Endometrial microvascular endothelial cells (primary cell): ENCODE measurements around the gene MBLAC1. TPM values are rescaled to one million over a fixed set of nuclear protein-coding genes. Genes with fewer than 3 reads are reported as not detected.
"Not testable (repeated sequence)": the region's sequence is repeated elsewhere in the genome, so short reads cannot be mapped to it uniquely, and the experiment has no call there.

Source experiments
- in situ Hi-C: cut with HindIII; loops from 2 replicates; pipeline ENCODE4 v1.10.0; 2017; ENCODE audit warnings: low sequenced_read_pairs, low pct_unique_long_range_greater_than_20kb; ENCODE audit errors: inconsistent ontology term
- total RNA-seq: library from RNA; depleted of rRNA; stranded (reverse); fragments of >200 nt; gene quantifications from one replicate; pipeline ENCODE4 v1.2.3, GENCODE V29; 2015; ENCODE audit errors: inconsistent ontology term

Gene MBLAC1
- total RNA-seq, 1 donor from 2014 or later, result 5.1 TPM

GRCh38 chr7:100146350-100146749 lies 19.6 kb downstream of the MBLAC1 start:
- in situ Hi-C loops, result not testable (repeated sequence)

GRCh38 chr7:100147278-100147677 lies 20.5 kb downstream of the MBLAC1 start:
- in situ Hi-C loops, result no loop called here

- in situ Hi-C loops, result no loop called here
Observed at GRCh38 chr7:100148225-100148558, 21.4 kb downstream of the MBLAC1 start.

- in situ Hi-C loops, result no loop called here
Observed at GRCh38 chr7:100148559-100149328, 22.0 kb downstream of the MBLAC1 start, which contains the start of gene LAMTOR4. TSS of gene LAMTOR4 (plus strand) at chr7:100148918. CDS start at chr7:100148973, 55 bp downstream.

GRCh38 chr7:100152404-100152803 lies 25.6 kb downstream of the MBLAC1 start:
- in situ Hi-C loops, result no loop called here

- in situ Hi-C loops, result no loop called here
Observed at GRCh38 chr7:100152937-100153666, 26.3 kb downstream of the MBLAC1 start.

- in situ Hi-C loops, result no loop called here
Observed at GRCh38 chr7:100153708-100154535, 27.2 kb downstream of the MBLAC1 start.

- in situ Hi-C loops, result no loop called here
Observed at GRCh38 chr7:100154651-100155491, 28.1 kb downstream of the MBLAC1 start.

- in situ Hi-C loops, result no loop called here
Observed at GRCh38 chr7:100155553-100156317, 29.0 kb downstream of the MBLAC1 start.

GRCh38 chr7:100156331-100157068 lies 29.7 kb downstream of the MBLAC1 start:
- in situ Hi-C loops, result no loop called here

- in situ Hi-C loops, result no loop called here
Observed at GRCh38 chr7:100157069-100157333, 30.2 kb downstream of the MBLAC1 start.

GRCh38 chr7:100157334-100158228 lies 30.8 kb downstream of the MBLAC1 start:
- in situ Hi-C loops, result no loop called here

- in situ Hi-C loops, result no loop called here
Observed at GRCh38 chr7:100158229-100159098, 31.7 kb downstream of the MBLAC1 start, which contains the start of gene TRAPPC14. TSS of gene TRAPPC14 (minus strand) at chr7:100158723. CDS start at chr7:100158499, 224 bp downstream.

GRCh38 chr7:100159099-100159623 lies 32.4 kb downstream of the MBLAC1 start:
- in situ Hi-C loops, result no loop called here

GRCh38 chr7:100160067-100160466 lies 33.3 kb downstream of the MBLAC1 start:
- in situ Hi-C loops, result no loop called here
